PC-3 (cell line): ENCODE results near the gene SLC16A13.

ENCODE experiments used
- EZH2 ChIP-seq: fragments of 300-600 bp; sonication (generic); IDR thresholded peaks from one replicate; pipeline ENCODE4 v1.6.1; 2017; ENCODE audit warnings: antibody characterized with exemption, mild to moderate bottlenecking, low read length; ENCODE audit not compliant: unreplicated experiment
- TF ChIP-seq, protein P1 (sequence below): fragments of 300-600 bp; sonication (generic); conservative IDR thresholded peaks from 2 replicates; pipeline ENCODE4 v1.5.1; 2017; ENCODE audit warnings: antibody characterized with exemption, low read depth, mild to moderate bottlenecking, low read length

DNA sequence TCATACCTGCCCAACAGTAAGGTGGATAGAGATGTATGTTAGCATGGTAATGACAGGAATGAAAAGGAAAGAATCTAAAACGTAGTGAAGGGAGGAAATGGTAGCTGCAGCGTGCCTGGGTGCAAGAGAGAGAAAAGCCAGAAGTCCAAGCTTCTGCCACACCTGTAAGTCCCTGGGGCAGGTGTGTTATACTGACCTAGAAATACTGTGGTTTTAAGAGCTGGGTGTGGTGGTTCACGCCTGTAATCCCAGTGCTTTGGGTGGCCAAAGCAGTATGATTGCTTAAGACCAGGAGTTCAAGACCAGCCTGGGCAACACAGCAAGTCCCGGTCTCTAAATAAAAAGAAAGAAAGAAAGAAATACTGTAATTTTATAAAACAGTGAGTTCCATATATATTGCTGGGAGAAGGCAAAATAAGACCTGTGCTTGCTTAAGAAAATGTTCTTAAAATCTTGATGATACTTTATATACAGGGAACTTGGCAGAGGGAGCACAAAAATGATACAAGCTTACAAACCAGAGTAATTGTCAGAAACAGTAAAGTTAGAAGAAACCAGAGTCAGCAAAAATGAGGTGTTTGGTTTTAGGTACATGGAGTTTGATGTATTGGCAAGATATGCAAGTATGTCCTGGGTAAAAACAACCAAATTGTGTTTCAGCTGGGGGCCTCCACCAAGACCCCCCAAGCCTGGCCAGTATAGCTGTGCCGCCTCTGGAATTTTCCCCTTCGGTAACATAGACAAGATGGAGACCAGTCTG, 33.3 kb upstream of the SLC16A13 start:
- no peak for TF ChIP-seq EZH2
- TF ChIP-seq, protein P1, sequence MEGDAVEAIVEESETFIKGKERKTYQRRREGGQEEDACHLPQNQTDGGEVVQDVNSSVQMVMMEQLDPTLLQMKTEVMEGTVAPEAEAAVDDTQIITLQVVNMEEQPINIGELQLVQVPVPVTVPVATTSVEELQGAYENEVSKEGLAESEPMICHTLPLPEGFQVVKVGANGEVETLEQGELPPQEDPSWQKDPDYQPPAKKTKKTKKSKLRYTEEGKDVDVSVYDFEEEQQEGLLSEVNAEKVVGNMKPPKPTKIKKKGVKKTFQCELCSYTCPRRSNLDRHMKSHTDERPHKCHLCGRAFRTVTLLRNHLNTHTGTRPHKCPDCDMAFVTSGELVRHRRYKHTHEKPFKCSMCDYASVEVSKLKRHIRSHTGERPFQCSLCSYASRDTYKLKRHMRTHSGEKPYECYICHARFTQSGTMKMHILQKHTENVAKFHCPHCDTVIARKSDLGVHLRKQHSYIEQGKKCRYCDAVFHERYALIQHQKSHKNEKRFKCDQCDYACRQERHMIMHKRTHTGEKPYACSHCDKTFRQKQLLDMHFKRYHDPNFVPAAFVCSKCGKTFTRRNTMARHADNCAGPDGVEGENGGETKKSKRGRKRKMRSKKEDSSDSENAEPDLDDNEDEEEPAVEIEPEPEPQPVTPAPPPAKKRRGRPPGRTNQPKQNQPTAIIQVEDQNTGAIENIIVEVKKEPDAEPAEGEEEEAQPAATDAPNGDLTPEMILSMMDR = no peak
